Islet of Langerhans (tissue), 1 donor: ENCODE results near the gene GALR3.

Source experiments
- FAIRE-seq: peaks from one replicate; lab custom pipeline; 2011; peaks lifted over from hg19 to GRCh38; lab: Jason Lieb, UNC

The GALR3 gene

GRCh38 chr22:37822079-37822833, 926 bp upstream of the GALR3 start:
- FAIRE-seq: no peak

- no peak for FAIRE-seq
These were observed 1.8 kb downstream of the GALR3 start for GRCh38 chr22:37824674-37825641.

- FAIRE-seq: no peak
These were observed 3.9 kb downstream of the GALR3 start for GRCh38 chr22:37827056-37827455.

GRCh38 chr22:37830093-37830842, 7.1 kb downstream of the GALR3 start:
- no peak for FAIRE-seq

- no peak for FAIRE-seq
These were observed 8.3 kb downstream of the GALR3 start for GRCh38 chr22:37831472-37831871.

GRCh38 chr22:37832022-37832857, 9.1 kb downstream of the GALR3 start:
- no peak for FAIRE-seq

- no peak for FAIRE-seq
These were observed 19.0 kb downstream of the GALR3 start for GRCh38 chr22:37842015-37842793.

GRCh38 chr22:37843741-37844089, 20.5 kb downstream of the GALR3 start:
- FAIRE-seq: no peak

- no peak for FAIRE-seq
These were observed 21.7 kb downstream of the GALR3 start for GRCh38 chr22:37844904-37845329.

- no peak for FAIRE-seq
These were observed 23.3 kb downstream of the GALR3 start for GRCh38 chr22:37846433-37846832.

GRCh38 chr22:37848587-37849088, 25.5 kb downstream of the GALR3 start:
- FAIRE-seq: no peak

GRCh38 chr22:37849089-37849751, 26.0 kb downstream of the GALR3 start, which contains the start of gene EIF3L:
Gene EIF3L, plus strand, starts transcription at chr22:37849419. Its CDS starts 31 bp downstream, at chr22:37849450.
- FAIRE-seq: no peak

GRCh38 chr22:37850801-37851200, 27.6 kb downstream of the GALR3 start:
- FAIRE-seq: no peak

- FAIRE-seq: no peak
These were observed 29.2 kb downstream of the GALR3 start for GRCh38 chr22:37852418-37852817.

GRCh38 chr22:37854946-37855345, 31.8 kb downstream of the GALR3 start:
- FAIRE-seq: no peak

- no peak for FAIRE-seq
These were observed 32.3 kb downstream of the GALR3 start for GRCh38 chr22:37855462-37855861.

GRCh38 chr22:37860796-37861421, 37.7 kb downstream of the GALR3 start:
- no peak for FAIRE-seq

GRCh38 chr22:37862570-37863325, 39.6 kb downstream of the GALR3 start:
- FAIRE-seq: peak; percentile 58

- no peak for FAIRE-seq
These were observed 42.3 kb downstream of the GALR3 start for GRCh38 chr22:37865510-37865909.
